Fibroblast of lung (primary cell): Measurements from ENCODE around the gene BAZ1B. TPM values are rescaled to one million over a fixed set of nuclear protein-coding genes. Genes with fewer than 3 reads are reported as not detected.

Experiments used
- DNase-seq, 2 donors: peaks; one replicate each; pipeline versions ENCODE4 v3.0.0 to v3.0.0-alpha.2; 2010; ENCODE audit warnings: low read depth in 2 of 2
- H2AFZ ChIP-seq: 2 replicates; pipeline ENCODE4 v1.5.1; 2012; ENCODE audit warnings: low read length, control low read depth, inconsistent platforms
- H3K27ac ChIP-seq: 2 replicates; pipeline ENCODE4 v1.5.1; 2011; ENCODE audit warnings: low read length, control low read depth; ENCODE audit not compliant: insufficient read depth
- H3K27me3 ChIP-seq: 2 replicates; pipeline ENCODE4 v1.5.1; 2011; ENCODE audit warnings: mild to moderate bottlenecking, low read length; ENCODE audit not compliant: control insufficient read depth, insufficient read depth
- H3K36me3 ChIP-seq: 2 replicates; pipeline ENCODE4 v1.5.1; 2011; ENCODE audit warnings: low read length; ENCODE audit not compliant: control insufficient read depth, insufficient read depth
- H3K4me1 ChIP-seq: 2 replicates; pipeline ENCODE4 v1.5.1; 2011; ENCODE audit warnings: low read length; ENCODE audit not compliant: control insufficient read depth, insufficient read depth; ENCODE audit errors: extremely low read depth
- H3K4me2 ChIP-seq: 2 replicates; pipeline ENCODE4 v1.5.1; 2011; ENCODE audit warnings: low read length, control low read depth; ENCODE audit not compliant: insufficient read depth; ENCODE audit errors: extremely low read depth
- H3K4me3 ChIP-seq, 4 experiments: fragments of 200-600 bp in 1 of 4; sonication (generic) in 1 of 4; replicated peaks in 1 of 4; 2 replicates each; pipeline ENCODE4 v1.5.1; 2011 to 2016; ENCODE audit warnings: low read length in 4 of 4, low read depth in 3 of 4, mild to moderate bottlenecking in 3 of 4, control low read depth in 2 of 4, inconsistent platforms in 1 of 4, mixed read lengths in 1 of 4; ENCODE audit not compliant: insufficient read depth in 1 of 4; ENCODE audit errors: control extremely low read depth in 1 of 4
- H3K79me2 ChIP-seq: 2 replicates; pipeline ENCODE4 v1.5.1; 2012; ENCODE audit warnings: mild to moderate bottlenecking, low read length, inconsistent platforms; ENCODE audit not compliant: control insufficient read depth, insufficient read depth
- H3K9ac ChIP-seq: 2 replicates; pipeline ENCODE4 v1.5.1; 2011; ENCODE audit warnings: mild to moderate bottlenecking, low read length, control low read depth; ENCODE audit not compliant: insufficient read depth
- H3K9me3 ChIP-seq: 2 replicates; pipeline ENCODE4 v1.5.1; 2012; ENCODE audit warnings: low read depth, low read length; ENCODE audit not compliant: control insufficient read depth, insufficient read depth
- H4K20me1 ChIP-seq: 2 replicates; pipeline ENCODE4 v1.5.1; 2011; ENCODE audit warnings: low read length; ENCODE audit not compliant: control insufficient read depth, insufficient read depth; ENCODE audit errors: extremely low read depth
- EZH2 ChIP-seq: IDR thresholded peaks from 2 replicates; pipeline ENCODE4 v1.5.1; 2012; ENCODE audit warnings: low read length, control low read depth, mild to moderate bottlenecking; ENCODE audit errors: missing control alignments
- polyA plus RNA-seq, 2 donors: library from polyadenylated mRNA; depleted of rRNA in 1 of 2; stranded (reverse) in 1 of 2; unstranded in 1 of 2; fragments of >200 nt; gene quantifications; 2 replicates each; pipeline ENCODE4 v1.2.1, GENCODE V29; 2011 to 2012; ENCODE audit warnings: missing spikeins in 1 of 2
- total RNA-seq: library from RNA; depleted of rRNA; stranded (reverse); fragments of >200 nt; gene quantifications from 2 replicates; pipeline ENCODE4 v1.2.1, GENCODE V29; 2014
- TF ChIP-seq, protein P1 (sequence below), 2 donors: IDR thresholded peaks in 1 of 2; conservative IDR thresholded peaks in 1 of 2; 1 replicate in 1 of 2; 2 replicates in 1 of 2; pipeline ENCODE4 v1.5.1; 2011 to 2012; ENCODE audit warnings: low read length in 2 of 2, control low read depth in 1 of 2, inconsistent platforms in 1 of 2, low read depth in 1 of 2, mild to moderate bottlenecking in 1 of 2

The BAZ1B gene
- total and polyA plus RNA-seq, 2 donors (not counting 1 experiment from before 2014, with no cell fraction given) = 30.5 to 68.9 TPM

DNA sequence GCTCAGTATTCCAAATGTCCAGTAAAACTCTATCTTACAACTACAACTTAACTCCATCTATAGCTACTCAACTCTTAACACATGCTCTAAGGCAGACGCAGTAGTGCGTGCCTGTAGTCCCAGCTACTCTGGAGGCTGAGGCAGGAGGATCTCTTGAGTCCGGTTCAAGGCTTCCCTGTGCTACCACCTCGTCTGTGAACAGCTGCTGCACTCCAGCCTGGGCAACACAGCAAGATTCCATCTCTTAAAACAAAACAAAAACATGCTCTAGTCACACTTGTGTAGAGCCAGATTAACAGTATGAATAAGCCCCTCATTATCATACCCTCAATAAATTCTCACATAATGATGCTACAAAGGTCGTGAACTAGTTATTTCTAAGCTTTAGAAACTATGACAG is 3.6 kb downstream of the BAZ1B start:
- Histone ChIP-seq H3K4me2 (peak overlapping the region; percentile 20), H3K4me1 (no peaks in the 10 kb centered on the region), H3K9me3 (no peaks in the 10 kb centered on the region), H3K27ac (no peak overlapping the region), H3K36me3 (peaks cover 2% of the 10 kb centered on the region), H2AFZ (no peak overlapping the region), H3K79me2 (peaks cover 79% of the 10 kb centered on the region), H3K27me3 (no peaks in the 10 kb centered on the region), H3K4me3 (peak overlapping the region; percentile 31 to 91 (median 74)), H4K20me1 (peaks cover 2% of the 10 kb centered on the region), H3K9ac (no peak overlapping the region)
- DNase-seq = no peak
- TF ChIP-seq, protein P1, sequence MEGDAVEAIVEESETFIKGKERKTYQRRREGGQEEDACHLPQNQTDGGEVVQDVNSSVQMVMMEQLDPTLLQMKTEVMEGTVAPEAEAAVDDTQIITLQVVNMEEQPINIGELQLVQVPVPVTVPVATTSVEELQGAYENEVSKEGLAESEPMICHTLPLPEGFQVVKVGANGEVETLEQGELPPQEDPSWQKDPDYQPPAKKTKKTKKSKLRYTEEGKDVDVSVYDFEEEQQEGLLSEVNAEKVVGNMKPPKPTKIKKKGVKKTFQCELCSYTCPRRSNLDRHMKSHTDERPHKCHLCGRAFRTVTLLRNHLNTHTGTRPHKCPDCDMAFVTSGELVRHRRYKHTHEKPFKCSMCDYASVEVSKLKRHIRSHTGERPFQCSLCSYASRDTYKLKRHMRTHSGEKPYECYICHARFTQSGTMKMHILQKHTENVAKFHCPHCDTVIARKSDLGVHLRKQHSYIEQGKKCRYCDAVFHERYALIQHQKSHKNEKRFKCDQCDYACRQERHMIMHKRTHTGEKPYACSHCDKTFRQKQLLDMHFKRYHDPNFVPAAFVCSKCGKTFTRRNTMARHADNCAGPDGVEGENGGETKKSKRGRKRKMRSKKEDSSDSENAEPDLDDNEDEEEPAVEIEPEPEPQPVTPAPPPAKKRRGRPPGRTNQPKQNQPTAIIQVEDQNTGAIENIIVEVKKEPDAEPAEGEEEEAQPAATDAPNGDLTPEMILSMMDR (conservative IDR thresholded peaks at IDR 0.05 in 1 of 2, IDR thresholded peaks at IDR 0.05 in 1 of 2; ENCODE audit: low read depth in 1 of 2, low read length in 2 of 2) = no peak
- no peak for TF ChIP-seq EZH2

DNA sequence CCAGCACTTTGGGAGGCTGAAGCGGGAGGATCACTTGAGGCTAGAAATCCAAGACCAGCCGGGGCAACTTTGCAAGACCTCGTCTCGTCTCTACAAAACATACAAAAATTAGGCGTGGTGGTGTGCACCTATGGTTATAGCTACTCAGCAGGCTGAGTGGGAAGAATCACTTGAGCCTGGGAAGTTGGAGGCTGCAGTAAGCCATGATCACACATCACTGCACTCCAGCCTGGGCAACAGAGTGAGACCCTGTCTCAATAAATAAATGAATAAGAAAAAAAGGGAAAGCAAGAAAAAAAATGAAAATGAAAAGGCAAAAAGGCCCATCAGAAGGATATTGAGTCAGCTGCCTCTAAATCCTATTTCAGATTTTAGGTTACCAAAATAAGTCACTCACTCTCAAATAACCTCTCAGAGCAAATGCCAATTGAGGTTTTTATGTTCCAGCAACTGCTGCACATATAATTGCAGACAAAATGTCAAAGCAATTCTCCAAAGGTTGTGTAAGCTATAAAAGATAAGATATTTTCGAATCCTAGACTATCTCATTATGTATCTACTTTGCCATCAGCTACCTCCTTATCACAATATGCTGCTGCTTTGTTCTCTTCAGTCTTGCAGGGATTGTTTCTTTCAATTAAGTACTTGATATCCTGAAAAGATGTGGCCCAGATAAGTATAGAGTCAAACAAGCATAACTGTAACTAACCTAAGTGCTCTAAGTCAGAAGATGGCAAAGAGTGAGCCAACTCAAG is 4.7 kb downstream of the BAZ1B start:
- no peak for DNase-seq
- no peak overlapping the region for H3K27ac ChIP-seq
- no peaks in the 10 kb centered on the region for H3K9me3 ChIP-seq
- H3K9ac ChIP-seq = no peak overlapping the region
- H4K20me1 ChIP-seq = peaks cover 2% of the 10 kb centered on the region
- peaks cover 89% of the 10 kb centered on the region for H3K79me2 ChIP-seq
- TF ChIP-seq, protein P1 (conservative IDR thresholded peaks at IDR 0.05 in 1 of 2, IDR thresholded peaks at IDR 0.05 in 1 of 2; ENCODE audit: low read depth in 1 of 2, low read length in 2 of 2) = no peak
- TF ChIP-seq EZH2 = no peak
- H3K4me2 ChIP-seq = no peak overlapping the region
- peaks cover 2% of the 10 kb centered on the region for H3K36me3 ChIP-seq
- H2AFZ ChIP-seq = no peak overlapping the region
- H3K27me3 ChIP-seq = no peaks in the 10 kb centered on the region
- H3K4me3 ChIP-seq = no peak overlapping the region
- no peaks in the 10 kb centered on the region for H3K4me1 ChIP-seq

DNA sequence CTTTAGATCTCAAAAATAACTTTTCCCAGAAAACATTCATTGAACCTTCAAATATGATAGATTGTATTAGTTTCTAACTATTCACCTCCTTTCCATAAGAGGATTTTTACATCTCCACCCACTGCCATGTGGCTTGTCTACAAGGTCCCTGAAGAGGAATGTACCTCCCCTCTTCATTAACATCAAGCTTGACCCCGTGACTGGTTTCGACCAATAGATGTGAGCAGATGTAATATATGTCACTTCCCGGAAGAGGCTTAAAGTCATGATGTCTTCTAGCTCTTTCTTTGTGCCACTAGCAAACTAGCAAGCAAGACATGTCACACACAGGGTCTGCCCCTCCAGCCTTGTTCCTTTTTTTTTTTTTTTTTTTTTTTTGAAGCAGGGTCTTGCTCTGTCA is 6.9 kb downstream of the BAZ1B start:
- Histone ChIP-seq H3K27me3 (no peaks in the 10 kb centered on the region), H4K20me1 (peaks cover 2% of the 10 kb centered on the region), H3K36me3 (peaks cover 2% of the 10 kb centered on the region)

More for the DNA sequence above, 6.9 kb downstream of the BAZ1B start:
- no peak overlapping the region for H3K4me3 ChIP-seq
- H3K4me2 ChIP-seq = no peak overlapping the region
- TF ChIP-seq EZH2 = no peak
- TF ChIP-seq, protein P1 (conservative IDR thresholded peaks at IDR 0.05 in 1 of 2, IDR thresholded peaks at IDR 0.05 in 1 of 2; ENCODE audit: low read depth in 1 of 2, low read length in 2 of 2) = no peak
- DNase-seq = no peak
- H3K9ac ChIP-seq = no peak overlapping the region
- H3K79me2 ChIP-seq = peaks cover 91% of the 10 kb centered on the region
- no peaks in the 10 kb centered on the region for H3K9me3 ChIP-seq
- no peak overlapping the region for H3K27ac ChIP-seq
- no peak overlapping the region for H2AFZ ChIP-seq
- H3K4me1 ChIP-seq = no peaks in the 10 kb centered on the region
